GM18508 (cell line): Measurements from ENCODE around the gene RIMBP2.

ENCODE experiments used
- ATAC-seq: cut with Tn5 transposase; IDR thresholded peaks from one replicate; pipeline ENCODE4 v1.9.1; 2021; ENCODE audit warnings: moderate number of reproducible peaks; ENCODE audit not compliant: insufficient read depth, unreplicated experiment

Gene RIMBP2

DNA sequence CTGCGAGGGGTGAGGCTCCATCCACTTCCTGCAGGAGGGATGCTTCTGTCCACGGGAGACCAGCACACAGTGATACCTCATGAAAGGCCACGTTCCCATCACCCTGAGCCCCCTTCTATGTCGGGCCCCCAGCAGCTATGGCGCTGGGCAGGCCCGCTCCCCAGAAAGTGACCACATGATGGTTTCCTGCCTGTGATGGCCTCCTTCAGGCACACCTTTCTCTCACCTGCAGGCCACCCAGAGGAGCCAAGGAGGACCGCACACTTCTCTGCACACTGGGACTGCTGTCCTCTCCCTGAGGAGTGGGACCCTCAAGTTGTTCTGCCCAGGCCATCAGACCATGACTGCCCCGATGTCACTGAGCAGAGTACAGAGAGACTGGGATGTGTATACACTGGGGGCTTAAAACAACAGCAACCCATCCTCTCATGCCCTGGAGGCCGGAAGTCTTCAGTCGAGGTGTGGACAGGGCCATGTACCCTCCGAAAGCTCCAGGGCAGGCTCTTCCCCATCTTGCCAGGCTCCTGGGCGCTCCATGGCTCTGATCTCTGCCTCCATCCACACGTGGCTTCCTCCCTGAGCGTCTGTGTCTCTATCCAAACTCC, 219.5 kb downstream of the RIMBP2 start:
- no peak for ATAC-seq

DNA sequence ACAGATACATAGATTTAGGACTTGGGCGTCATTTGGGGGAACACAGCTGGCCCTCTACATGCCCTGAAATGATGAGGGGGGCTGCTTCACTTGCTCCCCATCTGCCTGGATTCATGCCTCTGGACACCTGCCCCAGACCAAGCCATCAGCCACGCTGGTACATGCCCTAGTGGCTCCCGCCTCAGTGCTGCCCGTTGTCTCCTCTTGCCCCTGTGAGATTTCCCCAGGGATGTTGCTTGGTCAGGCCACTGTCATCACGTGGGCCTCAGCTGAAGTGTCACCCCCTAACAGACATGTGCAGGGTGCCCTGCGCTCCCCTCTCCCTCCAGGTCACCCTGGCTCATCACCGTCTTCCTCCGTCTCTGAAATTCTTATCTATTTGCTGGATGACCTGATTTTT, 220.9 kb downstream of the RIMBP2 start:
- no peak for ATAC-seq

DNA sequence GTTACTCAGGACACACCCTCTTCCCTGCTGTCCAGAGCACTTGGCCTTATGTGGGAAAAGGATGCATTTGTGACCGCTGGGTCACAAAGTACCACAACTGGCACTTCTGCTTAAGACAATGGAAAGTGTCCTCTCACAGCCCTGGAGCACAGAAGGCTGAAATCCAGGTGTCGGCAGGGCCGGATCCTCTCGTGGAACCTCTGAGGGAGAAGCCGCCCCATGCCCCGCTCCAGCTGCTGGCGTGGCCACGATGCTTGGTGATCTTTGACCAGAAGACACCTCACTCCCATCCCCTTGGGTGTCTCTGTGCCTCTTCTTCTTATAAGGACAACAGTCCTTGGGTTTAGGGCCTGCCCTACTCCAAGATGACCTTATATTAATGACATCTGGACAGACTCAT, 221.4 kb downstream of the RIMBP2 start:
- ATAC-seq, result no peak

DNA sequence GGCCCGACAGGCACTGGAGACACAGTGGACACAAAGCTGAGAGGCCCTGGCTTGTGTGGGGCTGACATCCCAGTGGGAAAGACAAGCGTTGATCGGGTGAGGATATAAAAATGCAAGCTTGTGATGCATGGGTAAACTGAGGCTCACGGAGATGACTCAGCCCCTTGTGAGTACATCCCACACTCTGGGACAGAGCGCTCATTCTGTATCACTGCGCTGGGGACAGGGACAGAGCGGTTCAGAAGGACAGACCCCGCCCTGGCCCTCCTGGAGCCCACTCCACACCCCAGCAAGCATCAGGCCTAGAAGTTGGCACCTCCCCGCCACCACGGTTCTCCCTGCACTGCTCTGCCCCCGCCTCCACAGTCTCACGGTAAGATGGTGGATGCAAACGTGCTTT, 222.1 kb downstream of the RIMBP2 start:
- ATAC-seq, result no peak

DNA sequence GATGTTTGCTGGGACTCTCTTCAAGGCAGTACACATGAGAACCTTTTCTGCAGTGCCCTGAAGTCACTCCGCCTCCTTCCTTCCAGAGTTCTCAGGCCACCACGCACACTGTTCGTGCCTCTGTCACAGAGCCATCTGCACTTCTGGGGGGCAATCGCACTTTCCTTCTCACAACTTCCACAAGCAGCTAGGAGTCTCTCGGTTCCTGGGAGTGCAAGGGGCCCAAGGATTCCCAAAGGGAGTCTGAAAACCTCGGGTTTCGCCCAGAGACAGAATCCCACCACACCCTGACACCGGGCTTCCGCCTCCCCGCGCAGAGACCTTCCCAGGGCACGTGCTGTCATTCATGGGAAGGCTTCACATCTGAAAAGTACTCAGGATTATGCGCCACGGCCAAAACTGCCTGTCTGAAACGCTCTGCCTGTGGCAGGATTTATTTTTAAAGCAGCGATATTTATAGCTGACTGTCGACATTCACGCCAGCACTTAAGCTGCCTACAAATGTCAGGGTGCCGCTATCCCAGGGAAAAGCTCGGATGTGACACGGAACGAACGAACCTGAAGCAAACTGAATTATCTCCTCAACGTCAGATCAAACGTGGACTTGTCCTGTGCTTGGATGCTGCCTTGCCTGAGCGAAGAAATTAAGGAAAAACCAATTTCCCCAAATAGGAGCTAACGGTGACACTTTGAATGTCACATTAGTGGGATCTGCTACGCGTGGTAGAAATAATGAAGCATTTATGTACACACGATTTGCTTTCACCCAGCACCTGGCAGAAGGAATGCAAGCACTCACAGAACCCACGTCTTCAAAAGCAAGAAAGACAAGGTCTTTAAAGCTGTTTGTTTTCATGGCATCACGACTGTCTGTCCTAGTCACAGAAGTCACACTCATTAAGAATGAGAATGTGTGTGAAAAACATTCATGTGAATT, 224.4 kb downstream of the RIMBP2 start:
- ATAC-seq, result no peak

GRCh38 chr12:130490674-130491073, 225.4 kb downstream of the RIMBP2 start:
- ATAC-seq, result no peak

DNA sequence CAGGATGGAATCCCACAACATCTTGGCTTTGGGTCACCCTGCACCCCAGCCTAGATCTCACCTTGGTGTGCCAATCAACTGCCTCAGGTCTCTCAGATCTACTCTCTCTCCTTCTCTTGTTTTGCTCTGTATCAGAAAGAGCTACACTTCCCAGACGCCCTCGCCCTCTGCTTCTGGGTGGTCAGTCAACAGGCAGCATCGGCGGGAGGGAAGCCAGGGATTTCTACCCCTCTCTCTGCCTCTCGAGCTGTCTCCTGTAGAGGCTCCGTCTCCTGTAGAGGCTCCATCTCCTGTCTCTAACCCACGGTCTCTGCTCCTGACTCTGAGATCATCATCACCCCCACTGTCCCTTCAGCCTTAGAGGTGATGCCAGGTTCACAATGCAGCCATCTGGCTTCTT, 226.8 kb downstream of the RIMBP2 start:
- no peak for ATAC-seq

DNA sequence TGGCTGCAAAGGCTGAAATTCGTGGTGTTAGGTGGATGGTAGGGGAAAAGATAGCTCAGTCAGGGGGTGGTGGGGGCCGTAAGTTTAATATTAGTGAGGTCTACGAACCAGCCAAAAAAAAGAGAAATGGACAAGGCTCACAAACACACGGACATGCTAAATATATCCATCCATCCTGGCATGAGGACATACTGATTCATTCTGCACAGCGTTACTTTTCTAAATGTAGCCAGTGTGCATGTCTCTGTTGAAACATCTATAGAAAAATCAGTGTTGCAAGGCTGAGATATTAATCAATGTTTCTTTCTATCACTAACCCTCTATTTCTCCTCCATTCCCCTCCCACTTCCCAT, 227.8 kb downstream of the RIMBP2 start:
- no peak for ATAC-seq

- no peak for ATAC-seq
Observed at GRCh38 chr12:130487636-130488357, 228.3 kb downstream of the RIMBP2 start.

GRCh38 chr12:130486891-130487416, 229.1 kb downstream of the RIMBP2 start:
- ATAC-seq, result no peak

DNA sequence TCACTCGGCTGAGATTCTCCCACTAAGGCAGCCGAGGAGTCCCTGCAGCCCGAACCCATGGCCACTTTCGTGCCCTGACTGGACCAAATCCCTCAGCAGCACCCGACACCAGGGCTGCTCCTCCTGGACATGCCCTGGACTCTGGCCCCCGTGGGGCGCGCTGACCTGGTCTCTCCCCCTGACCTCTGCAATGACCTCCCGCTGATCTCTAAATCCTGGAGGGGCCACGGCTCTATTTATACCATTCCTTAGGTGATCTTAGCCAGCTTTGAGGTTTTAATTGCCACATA, 230.0 kb downstream of the RIMBP2 start:
- no peak for ATAC-seq

DNA sequence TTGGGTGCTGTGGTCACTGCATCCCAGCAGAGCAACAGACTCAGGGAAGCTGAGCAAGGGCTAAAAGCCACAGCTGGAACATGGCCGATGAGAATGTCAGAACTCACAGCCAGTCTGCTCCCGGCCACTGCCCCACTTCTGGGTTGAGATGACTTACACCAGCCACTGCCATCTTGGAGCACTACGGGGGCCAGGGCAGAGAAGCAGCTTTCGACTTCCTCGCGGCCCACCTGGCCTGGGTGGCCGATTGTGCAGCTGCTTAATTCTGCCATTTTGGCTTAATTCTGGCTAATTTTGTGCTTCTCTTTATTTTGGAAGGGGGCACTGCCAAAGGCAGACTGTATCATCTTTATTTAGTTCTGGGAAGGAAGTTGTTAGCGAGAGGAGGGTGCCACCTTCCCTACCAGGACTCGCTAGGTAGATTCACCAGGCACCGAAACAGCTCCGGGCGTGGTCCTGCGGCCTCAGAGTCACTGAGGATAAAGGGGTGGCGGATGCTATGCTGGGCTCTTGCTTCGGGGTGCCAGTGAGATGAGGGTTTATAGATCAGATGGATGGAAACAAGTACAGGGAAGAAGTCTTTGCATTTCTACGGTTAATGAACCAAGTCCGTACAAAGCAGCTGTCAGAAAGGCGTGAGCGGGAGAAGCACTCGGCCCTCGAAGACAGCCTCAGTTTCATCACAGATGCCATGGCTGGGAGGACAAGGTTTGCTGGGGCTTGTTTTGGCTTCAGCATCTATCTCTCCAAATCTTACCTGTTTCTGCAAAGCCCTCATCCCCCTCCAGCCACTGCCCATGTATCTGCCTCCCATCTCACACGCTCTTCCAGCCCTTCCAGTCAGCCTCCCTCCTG, 230.6 kb downstream of the RIMBP2 start:
- ATAC-seq, result no peak

DNA sequence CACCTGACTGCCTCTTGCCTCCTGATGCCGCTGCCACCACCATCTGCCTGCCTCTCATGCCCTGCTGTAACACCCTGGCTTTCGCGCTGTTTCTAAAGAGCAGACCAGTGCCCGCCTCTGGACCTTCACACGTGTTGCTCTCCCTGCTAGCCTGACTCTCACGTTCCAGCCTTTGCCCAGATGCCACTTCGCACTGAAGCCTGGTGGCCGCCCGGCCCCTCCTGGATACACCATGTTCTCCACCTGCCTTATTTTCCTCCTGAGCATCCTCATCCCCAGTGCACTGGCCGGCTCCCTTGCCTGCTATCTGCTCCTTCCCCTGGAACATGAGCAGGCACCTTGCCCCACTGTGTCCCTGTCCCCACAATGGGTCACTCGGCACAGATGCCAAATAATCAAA, 231.9 kb downstream of the RIMBP2 start:
- no peak for ATAC-seq

DNA sequence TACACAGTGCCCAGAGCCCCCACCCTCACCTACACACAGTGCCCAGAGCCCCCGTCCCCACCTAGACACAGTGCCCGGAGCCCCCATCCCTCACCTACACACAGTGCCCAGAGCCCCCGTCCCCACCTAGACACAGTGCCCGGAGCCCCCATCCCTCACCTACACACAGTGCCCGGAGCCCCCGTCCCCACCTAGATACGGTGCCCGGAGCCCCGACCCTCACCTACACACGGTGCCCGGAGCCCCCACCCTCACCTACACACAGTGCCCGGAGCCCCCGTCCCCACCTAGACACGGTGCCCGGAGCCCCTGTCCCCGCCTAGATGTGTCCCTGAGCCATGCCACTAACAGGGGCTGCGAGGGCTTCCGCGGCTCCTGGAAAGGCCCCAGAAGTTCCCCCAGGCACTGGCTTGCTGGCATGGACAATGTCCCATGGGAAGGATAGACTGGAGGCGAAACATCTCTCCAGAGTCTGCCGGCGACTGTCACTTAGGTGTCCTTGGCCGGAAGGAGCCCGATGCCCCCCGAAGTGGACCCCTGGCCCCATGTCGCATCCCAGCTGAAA, 232.4 kb downstream of the RIMBP2 start:
- no peak for ATAC-seq

DNA sequence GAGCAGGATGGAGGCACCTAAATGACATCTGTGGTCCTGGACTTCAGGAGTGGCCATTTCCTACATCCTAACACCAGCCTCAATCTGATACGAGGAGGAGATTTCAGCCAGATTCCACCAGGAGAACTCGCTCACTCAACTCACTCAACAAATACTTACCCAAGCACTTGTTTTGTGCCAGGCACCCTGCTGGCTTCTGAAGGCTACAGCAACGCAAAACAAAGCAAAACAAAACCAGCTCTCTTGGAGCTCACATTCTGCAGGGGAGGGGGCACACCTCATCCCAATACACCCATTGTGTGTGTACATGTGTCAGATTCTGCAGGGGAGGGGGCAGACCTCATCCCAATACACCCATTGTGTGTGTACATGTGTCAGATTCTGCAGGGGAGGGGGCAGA, 233.7 kb downstream of the RIMBP2 start:
- no peak for ATAC-seq

GRCh38 chr12:130481392-130481879, 234.7 kb downstream of the RIMBP2 start:
- ATAC-seq, result no peak

- no peak for ATAC-seq
Observed at GRCh38 chr12:130480887-130481286, 235.2 kb downstream of the RIMBP2 start.

DNA sequence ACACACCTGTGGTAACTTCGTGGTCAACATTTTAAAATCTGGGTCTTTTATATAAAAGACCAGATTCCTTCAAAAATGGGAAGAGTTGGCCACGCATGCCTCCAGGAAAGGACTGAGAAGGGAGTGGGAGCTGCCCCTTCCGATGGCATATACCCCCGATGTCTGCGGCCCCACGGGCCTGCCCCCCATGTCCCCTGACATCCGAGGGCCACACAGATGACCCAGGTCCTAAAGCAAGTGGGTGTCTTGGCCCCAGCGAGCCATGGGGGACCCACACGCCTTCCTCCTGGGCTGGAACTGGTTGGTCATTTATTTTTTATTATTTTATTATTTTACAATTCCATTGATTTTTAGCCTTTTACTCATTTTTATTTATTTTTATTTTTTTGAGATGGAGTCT, 235.9 kb downstream of the RIMBP2 start:
- ATAC-seq, result no peak

DNA sequence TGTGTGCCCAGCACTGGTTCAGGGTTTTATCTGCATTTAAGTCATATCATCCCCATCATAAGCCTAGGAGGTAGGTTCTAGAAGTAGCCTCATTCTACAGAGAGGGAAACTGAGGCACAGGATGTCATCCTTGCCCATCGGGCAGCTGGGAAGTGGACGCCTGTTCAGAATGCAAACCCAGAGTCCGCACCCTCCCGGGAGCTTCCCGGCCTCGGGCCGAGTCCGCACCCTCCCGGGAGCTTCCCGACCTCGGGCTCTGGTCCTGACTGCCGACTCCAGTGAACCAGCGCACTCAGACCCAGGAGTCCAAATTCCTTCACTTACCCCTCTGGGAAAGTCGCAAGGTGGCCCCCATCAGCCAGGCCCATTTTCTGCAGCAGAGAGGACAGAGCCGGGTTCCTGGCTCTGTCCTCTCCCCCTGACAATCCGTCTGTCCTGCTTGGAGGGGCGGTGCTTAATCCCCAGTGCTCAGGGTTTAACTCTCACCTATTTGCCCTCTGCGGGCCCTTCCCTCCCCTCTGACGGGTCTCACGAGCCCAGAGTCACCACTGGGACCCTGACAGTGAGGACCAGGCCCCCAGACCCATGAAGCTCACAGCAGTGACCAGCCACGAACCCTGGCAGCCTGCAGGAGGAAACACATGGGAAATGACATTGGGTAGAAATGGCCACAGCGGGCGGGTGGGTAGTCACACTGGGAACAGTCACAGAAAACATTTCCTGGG, 236.5 kb downstream of the RIMBP2 start:
- no peak for ATAC-seq
